ENCODE measurements around the gene GMFB.
"Not testable (repeated sequence)": the region's sequence is repeated elsewhere in the genome, so short reads cannot be mapped to it uniquely, and the experiment has no call there.

The GMFB gene

GRCh38 chr14:54456820-54457608 lies 31.8 kb downstream of the GMFB start:
- DNase-seq: not testable (repeated sequence)

- no peak for DNase-seq
Observed at GRCh38 chr14:54455363-54455762, 33.4 kb downstream of the GMFB start.

GRCh38 chr14:54453990-54454389 lies 34.8 kb downstream of the GMFB start:
- not testable (repeated sequence) for DNase-seq

DNA sequence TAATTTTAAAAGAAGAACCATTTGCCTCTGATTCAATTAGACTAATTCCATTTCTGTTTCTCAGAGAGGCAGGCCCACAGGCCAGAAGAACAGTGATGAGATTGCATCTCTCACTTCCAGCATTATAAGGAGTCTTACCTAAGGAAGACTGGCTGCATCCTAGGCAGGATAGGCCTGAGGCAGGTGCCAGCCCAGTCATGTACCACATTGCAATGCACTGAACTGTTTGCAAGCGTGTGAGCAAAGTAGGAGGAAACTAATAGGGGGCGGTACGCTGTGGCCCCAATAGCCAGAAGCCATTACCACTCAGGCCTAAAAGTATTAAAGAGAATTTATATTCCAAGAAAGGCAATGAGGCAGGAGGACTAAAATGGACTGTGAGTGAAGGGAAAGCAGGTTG lies 35.5 kb downstream of the GMFB start:
- DNase-seq: no peak

DNA sequence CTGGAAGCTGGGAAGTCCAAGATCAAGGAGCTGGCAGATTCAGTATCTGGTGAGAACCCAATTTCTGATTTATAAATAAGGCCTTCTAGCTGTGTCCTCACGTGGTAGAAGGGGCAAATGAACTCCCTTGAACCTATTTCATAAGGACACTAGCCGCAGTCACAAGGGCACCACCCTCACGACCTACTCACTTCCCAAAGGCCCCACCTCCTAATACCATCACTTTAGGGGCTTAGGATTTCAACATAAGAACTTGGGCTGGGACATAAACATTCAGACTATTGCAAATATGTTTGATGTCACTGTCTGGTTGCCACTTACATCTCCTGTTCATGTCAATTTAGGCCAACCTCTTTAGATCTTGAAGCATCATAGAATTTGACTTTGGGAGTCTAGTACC lies 36.8 kb downstream of the GMFB start:
- no peak for DNase-seq

GRCh38 chr14:54451121-54451601 lies 37.6 kb downstream of the GMFB start:
- DNase-seq: no peak

- no peak for DNase-seq
Observed at GRCh38 chr14:54450535-54450934, 38.2 kb downstream of the GMFB start.

DNA sequence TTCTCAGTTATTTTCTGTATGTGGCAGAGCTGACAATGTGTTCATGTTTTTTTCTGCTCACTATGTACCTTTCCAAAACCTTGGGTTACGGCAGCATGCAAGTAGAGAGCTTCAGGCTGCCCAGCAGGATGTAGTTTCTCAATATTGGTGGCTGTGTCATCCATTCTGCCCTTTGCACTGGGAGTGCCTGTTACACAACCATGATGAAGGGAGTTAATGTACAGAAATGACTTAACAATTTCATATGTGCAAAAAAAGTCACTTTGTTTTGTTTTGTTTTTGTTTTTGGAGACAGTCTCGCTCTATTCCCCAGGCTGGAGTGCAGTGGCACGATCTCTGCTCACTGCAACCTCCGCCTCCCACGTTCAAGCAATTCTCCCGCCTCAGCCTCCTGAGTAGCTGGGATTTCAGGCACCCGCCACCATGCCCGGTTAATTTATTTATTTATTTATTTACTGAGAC lies 41.5 kb downstream of the GMFB start:
- DNase-seq: no peak

- no peak for DNase-seq
Observed at GRCh38 chr14:54446161-54446693, 42.6 kb downstream of the GMFB start.

- DNase-seq: no peak
Observed at GRCh38 chr14:54444681-54445080, 44.1 kb downstream of the GMFB start.

- no peak for DNase-seq
Observed at GRCh38 chr14:54443981-54444380, 44.8 kb downstream of the GMFB start.

DNA sequence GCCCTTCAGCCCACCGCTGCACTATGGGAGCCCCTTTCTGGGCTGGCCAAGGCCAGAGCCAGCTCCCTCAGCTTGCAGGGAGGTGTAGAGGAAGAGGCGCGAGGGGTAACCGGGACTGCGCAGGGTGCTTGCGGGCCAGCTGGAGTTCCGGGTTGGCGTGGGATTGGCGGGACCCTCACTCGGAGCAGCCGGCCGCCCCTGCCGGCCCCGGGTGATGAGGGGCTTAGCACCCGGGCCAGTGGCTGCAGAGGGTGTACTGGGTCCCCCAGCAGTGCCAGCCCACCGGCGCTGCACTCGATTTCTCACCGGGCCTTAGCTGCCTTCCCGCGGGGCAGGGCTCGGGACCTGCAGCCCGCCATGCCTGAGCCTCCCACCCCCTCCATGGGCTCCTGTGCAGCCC lies 45.8 kb downstream of the GMFB start:
- DNase-seq: not testable (repeated sequence)

DNA sequence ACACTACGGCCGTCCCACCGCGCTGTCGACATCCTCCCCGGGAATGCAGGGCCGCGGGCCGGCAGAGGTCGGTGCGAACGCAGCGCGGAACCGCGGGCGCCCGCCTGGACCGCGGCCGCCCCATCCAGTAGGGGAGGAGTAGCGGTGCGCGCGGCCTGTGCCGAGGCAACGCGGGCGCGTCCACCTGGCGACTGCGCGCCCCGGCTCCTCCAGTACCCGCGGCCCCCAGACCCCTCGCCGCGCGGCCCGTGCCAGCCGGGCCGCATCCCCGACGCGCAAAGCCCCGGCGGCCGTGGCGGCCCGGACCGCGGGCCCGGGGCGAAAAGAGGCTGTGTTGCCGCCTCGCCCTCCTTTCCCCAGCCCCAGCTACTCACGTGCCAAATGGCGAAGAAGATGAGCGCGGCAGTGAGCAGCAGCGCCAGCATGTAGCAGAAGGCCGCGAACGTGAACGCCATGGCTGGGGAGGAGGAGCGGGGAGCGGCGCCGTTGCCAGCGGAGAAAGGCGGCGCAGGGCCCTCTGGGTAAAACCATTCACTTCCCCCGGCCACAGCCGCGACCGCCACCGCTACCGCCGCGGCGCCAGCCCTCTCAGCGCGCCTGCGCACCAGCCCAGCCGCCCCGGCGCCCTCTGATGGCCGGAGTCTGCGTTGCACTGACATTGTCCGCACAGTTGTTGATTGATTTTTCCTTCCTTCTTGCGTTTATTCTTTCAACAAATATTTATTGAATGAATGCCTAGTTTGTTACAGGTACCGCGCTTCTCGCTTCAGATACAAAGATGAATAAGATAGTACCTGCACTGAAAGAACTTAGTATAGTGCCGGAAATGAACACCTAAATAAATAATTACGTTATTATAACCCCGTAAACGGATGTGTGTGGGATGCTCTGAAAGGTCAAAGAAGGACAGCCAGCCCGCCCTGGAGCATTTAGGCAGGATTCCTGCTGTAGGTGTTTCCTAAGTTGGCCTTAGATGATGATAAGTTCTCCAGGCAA lies 47.6 kb downstream of the GMFB start, which contains the start of gene CNIH1:
CNIH1 (minus strand) TSS at position 502 of the 996 bp plus-strand sequence; CDS start at position 455, 47 bp downstream.
- DNase-seq: peak; percentile 76

DNA sequence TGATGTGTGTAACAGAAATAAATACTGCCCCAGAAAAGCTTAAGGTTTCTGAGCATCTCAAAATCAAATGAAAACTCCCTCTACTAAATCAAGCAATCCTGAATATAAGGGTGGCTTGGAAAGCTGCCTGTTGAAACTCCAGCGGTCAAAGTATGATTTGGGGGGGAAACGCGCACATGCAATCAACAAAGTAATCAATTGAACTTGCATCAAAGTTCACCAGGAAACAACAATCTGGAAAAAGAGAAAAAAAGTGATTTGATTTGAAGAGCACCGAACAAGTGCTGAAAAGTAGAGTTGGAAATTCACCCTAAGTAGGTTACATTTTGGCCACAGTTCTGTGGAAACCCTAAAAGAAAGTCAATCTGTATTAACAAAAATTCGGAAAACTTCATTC lies 48.3 kb downstream of the GMFB start:
- DNase-seq: no peak

- DNase-seq: no peak
Observed at GRCh38 chr14:54440037-54440436, 48.7 kb downstream of the GMFB start.

GRCh38 chr14:54438703-54439102 lies 50.1 kb downstream of the GMFB start:
- no peak for DNase-seq

DNA sequence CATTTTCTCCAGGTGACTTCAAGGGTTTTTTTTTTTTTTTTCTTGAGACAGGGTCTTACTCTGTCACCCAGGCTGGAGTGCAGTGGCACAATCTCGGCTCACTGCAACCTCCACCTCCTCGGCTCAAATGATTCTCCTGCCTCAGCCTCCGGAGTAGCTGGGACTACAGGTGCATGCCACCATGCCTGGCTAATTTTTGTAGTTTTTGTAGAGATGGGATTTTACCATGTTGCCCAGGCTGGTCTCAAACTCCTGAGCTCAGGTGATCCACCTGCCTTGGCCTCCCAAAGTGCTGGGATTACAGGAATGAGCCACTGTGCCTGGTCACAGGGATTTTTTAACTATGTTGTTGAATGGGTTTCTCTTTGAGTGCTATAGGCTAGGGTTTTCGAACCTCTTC lies 50.8 kb downstream of the GMFB start:
- DNase-seq: not testable (repeated sequence)

DNA sequence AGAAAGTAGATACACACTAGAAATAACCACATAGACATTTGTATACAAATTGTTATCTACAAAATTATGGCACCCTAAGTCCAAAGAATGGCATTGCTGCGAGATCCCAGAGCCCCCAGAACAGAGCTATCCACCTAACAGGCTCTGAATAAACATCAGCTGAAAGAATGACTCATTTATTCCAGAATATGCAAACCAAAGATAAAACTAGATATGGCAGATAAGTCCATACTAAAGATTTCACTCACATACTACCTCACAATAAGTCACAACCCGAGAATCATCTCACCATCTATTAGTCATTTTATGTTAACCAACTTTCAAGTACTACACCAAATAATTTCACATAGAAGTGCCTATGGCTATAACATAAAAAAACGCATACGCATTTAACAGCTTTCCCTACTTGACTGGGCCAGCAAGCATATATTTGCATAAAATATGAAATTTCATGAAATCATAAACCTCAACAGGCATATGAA lies 53.2 kb downstream of the GMFB start:
- DNase-seq: no peak

DNA sequence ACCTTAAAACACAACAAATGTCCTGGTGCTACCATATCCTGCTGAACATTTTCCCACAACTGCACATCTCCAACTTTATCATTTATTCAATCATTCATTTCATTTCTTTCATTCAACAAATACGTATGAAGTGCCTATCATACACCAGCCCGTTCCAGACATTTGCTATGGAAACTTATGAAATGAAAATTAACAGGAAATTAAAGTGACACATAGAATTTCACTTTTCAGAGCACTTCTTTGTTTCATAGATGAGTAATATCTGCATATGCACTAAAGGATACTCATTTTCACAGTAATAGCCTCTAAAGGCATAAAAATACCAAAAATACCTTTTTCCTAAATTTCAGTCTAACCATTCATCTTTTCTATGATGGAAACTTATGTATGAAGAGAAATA lies 60.3 kb downstream of the GMFB start:
- DNase-seq: no peak

- no peak for DNase-seq
Observed at GRCh38 chr14:54427871-54428270, 60.9 kb downstream of the GMFB start.

GRCh38 chr14:54425537-54426274 lies 63.1 kb downstream of the GMFB start:
- no peak for DNase-seq

- DNase-seq: no peak
Observed at GRCh38 chr14:54425068-54425467, 63.7 kb downstream of the GMFB start.

Data from NCI-H524 treated with DMSO at 0.1 percent for 48 hours (cell line).